SK-N-MC (cell line): ENCODE results near the gene COLGALT1.

ENCODE experiments used
- EZH2 ChIP-seq: fragments of 200-600 bp; sonication (generic); IDR thresholded peaks from one replicate; pipeline ENCODE4 v1.6.1; 2017; ENCODE audit warnings: antibody characterized with exemption
- POLR2AphosphoS5 ChIP-seq: IDR thresholded peaks from 2 replicates; pipeline ENCODE4 v1.6.1; 2012; ENCODE audit warnings: mild to moderate bottlenecking, low read depth, low read length, borderline replicate concordance

- no peak for TF ChIP-seq EZH2
- TF ChIP-seq POLR2AphosphoS5, result no peak; the same call in 1 of the 2 replicates
Measured at GRCh38 chr19:17555480-17555928, at the start of gene COLGALT1.
